WTC11 (cell line): ENCODE data around the gene IMMT.

ENCODE experiments used
- TP53 ChIP-seq: sonication (generic); formaldehyde crosslinking; IDR thresholded peaks from 2 replicates; pipeline ENCODE4 v1.8.1; 2023; ENCODE audit warnings: mild to moderate bottlenecking, missing genetic modification reagents
- TF ChIP-seq, protein P1 (sequence below): sonication (generic); formaldehyde crosslinking; IDR thresholded peaks from 2 replicates; pipeline ENCODE4 v1.8.0; 2022; ENCODE audit warnings: missing genetic modification reagents

- no peak for TF ChIP-seq TP53
- TF ChIP-seq, protein P1, sequence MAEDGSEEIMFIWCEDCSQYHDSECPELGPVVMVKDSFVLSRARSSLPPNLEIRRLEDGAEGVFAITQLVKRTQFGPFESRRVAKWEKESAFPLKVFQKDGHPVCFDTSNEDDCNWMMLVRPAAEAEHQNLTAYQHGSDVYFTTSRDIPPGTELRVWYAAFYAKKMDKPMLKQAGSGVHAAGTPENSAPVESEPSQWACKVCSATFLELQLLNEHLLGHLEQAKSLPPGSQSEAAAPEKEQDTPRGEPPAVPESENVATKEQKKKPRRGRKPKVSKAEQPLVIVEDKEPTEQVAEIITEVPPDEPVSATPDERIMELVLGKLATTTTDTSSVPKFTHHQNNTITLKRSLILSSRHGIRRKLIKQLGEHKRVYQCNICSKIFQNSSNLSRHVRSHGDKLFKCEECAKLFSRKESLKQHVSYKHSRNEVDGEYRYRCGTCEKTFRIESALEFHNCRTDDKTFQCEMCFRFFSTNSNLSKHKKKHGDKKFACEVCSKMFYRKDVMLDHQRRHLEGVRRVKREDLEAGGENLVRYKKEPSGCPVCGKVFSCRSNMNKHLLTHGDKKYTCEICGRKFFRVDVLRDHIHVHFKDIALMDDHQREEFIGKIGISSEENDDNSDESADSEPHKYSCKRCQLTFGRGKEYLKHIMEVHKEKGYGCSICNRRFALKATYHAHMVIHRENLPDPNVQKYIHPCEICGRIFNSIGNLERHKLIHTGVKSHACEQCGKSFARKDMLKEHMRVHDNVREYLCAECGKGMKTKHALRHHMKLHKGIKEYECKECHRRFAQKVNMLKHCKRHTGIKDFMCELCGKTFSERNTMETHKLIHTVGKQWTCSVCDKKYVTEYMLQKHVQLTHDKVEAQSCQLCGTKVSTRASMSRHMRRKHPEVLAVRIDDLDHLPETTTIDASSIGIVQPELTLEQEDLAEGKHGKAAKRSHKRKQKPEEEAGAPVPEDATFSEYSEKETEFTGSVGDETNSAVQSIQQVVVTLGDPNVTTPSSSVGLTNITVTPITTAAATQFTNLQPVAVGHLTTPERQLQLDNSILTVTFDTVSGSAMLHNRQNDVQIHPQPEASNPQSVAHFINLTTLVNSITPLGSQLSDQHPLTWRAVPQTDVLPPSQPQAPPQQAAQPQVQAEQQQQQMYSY: no peak
Measured at GRCh38 chr2:86142436-86143257, 52.6 kb downstream of the IMMT start.
